ENCODE measurements around the gene AHRR.

DNA sequence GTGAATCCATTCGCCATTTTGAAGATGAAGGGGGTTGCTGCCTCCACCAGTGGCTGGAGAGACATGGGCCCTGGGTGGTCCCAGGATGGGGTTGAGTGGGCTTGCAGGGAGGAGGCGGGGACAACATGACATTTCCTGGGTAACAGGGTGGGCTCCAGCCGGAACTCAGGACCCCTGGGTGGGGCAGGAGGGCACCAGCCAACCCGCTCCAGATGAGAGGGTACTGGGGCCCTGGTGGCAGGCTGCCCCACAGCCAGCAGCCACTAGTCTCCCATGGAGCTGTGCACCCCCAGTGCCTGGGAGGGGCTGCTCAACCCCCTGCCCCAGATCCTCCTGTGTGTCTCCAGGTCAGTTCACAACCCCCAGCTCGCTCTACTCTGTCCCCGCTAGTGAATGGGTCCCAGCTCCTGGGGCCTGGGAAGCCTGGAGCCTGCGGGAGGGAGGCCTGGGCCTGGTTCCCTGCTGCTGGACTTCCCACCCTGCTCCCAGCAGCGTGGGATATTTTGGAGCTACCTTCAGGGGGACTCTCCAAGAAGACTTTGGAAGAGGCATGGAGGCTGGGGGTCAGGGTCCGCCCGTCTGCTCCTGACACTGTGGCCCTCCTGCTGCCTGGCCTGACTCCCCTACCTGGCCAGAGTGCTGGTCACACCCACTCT is 55.9 kb downstream of the AHRR start:
- no peak for TF ChIP-seq POLR2A (IDR thresholded peaks at IDR 0.05)
- TF ChIP-seq, protein P1, sequence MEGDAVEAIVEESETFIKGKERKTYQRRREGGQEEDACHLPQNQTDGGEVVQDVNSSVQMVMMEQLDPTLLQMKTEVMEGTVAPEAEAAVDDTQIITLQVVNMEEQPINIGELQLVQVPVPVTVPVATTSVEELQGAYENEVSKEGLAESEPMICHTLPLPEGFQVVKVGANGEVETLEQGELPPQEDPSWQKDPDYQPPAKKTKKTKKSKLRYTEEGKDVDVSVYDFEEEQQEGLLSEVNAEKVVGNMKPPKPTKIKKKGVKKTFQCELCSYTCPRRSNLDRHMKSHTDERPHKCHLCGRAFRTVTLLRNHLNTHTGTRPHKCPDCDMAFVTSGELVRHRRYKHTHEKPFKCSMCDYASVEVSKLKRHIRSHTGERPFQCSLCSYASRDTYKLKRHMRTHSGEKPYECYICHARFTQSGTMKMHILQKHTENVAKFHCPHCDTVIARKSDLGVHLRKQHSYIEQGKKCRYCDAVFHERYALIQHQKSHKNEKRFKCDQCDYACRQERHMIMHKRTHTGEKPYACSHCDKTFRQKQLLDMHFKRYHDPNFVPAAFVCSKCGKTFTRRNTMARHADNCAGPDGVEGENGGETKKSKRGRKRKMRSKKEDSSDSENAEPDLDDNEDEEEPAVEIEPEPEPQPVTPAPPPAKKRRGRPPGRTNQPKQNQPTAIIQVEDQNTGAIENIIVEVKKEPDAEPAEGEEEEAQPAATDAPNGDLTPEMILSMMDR (IDR thresholded peaks at IDR 0.05) = no peak
- TF ChIP-seq POLR2AphosphoS5 (IDR thresholded peaks at IDR 0.05; ENCODE audit: insufficient read depth in 1 of 2, low read depth in 1 of 2) = no peak
